Transverse colon (tissue), 4 donors: ENCODE measurements around the gene RFC2. TPM values are rescaled to one million over a fixed set of nuclear protein-coding genes. Genes with fewer than 3 reads are reported as not detected.
"Not testable (repeated sequence)": the region's sequence is repeated elsewhere in the genome, so short reads cannot be mapped to it uniquely, and the experiment has no call there.

Source experiments
- DNase-seq: peaks from one replicate; pipeline ENCODE4 v3.0.0-alpha.2; 2019
- H3K27ac ChIP-seq, 4 donors: fragments of 200-600 bp; sonication (generic); 2 replicates each; pipeline ENCODE4 v1.5.1; 2016 to 2018; ENCODE audit warnings: inconsistent platforms in 4 of 4
- H3K27me3 ChIP-seq: fragments of 200-600 bp; sonication (generic); 2 replicates; pipeline ENCODE4 v1.5.1; 2017; ENCODE audit warnings: inconsistent platforms
- H3K36me3 ChIP-seq, 4 donors: fragments of 200-600 bp; sonication (generic); 2 replicates each; pipeline ENCODE4 v1.5.1; 2017 to 2019; ENCODE audit warnings: inconsistent platforms in 4 of 4
- H3K4me1 ChIP-seq, 4 donors: fragments of 200-600 bp; sonication (generic); 2 replicates each; pipeline ENCODE4 v1.5.1; 2017 to 2020; ENCODE audit warnings: inconsistent platforms in 4 of 4
- H3K4me3 ChIP-seq, 4 donors: fragments of 200-600 bp; sonication (generic); 1 replicate in 1 of 4; 2 replicates in 3 of 4; pipeline versions ENCODE4 v1.5.1 to v1.6.1; 2017 to 2019; ENCODE audit warnings: inconsistent platforms in 4 of 4
- H3K9me3 ChIP-seq, 2 donors: fragments of 200-600 bp; sonication (generic); 2 replicates each; pipeline ENCODE4 v1.5.1; 2017 to 2019; ENCODE audit warnings: inconsistent platforms in 2 of 2
- CTCF ChIP-seq, 5 experiments: fragments of 200-600 bp in 3 of 5; fragments of 450-650 bp in 2 of 5; sonication (generic) in 3 of 5; IDR thresholded peaks; 1 replicate in 2 of 5; 2 replicates in 3 of 5; pipeline ENCODE4 v1.5.1; 2016 to 2017; ENCODE audit warnings: antibody characterized with exemption in 5 of 5, inconsistent platforms in 3 of 5, mild to moderate bottlenecking in 2 of 5, moderate library complexity in 1 of 5
- EP300 ChIP-seq: sonication (generic); formaldehyde crosslinking; IDR thresholded peaks from one replicate; pipeline ENCODE4 v1.6.1; 2017; ENCODE audit warnings: antibody characterized with exemption, low read depth
- POLR2A ChIP-seq: fragments of 450-650 bp; IDR thresholded peaks from one replicate; pipeline ENCODE4 v1.6.1; 2016; ENCODE audit warnings: antibody characterized with exemption, mild to moderate bottlenecking, moderate library complexity
- POLR2AphosphoS5 ChIP-seq, 3 donors: sonication (generic); formaldehyde crosslinking; IDR thresholded peaks; one replicate each; pipeline ENCODE4 v1.6.1; 2016; ENCODE audit warnings: antibody characterized with exemption in 3 of 3
- WGBS, 2 donors: methylation state at CpG; one replicate each; pipeline ENCODE4 v1.1.5; 2018; ENCODE audit warnings: low coverage in 1 of 2; 5-methylcytosine and 5-hydroxymethylcytosine counted together
- in situ Hi-C, 4 donors: fragments of 200-750 bp; cut with MboI; loops; one replicate each; pipeline versions ENCODE4 v1.15.0 to v1.15.1; 2017; ENCODE audit warnings: low sequenced_read_pairs in 3 of 4, low pct_ligation_motif_present in 1 of 4, low pct_unique_long_range_greater_than_20kb in 1 of 4
- intact Hi-C: fragments of 100-400 bp; cut with DNase I; formaldehyde crosslinking; loops from one replicate; pipeline ENCODE4 v1.15.1; 2023; ENCODE audit warnings: low total_unique reads
- total RNA-seq, 4 donors: library from RNA; depleted of rRNA; stranded (reverse); fragments of >200 nt; gene quantifications; one replicate each; pipeline ENCODE4 v1.1.0, GENCODE V29; 2016

The RFC2 gene
- total RNA-seq, 4 donors from 2014 or later: 6.7 to 17.3 (median 9.3) TPM

GRCh38 chr7:74202841-74203556 is 51.2 kb downstream of the RFC2 start:
- TF ChIP-seq POLR2A (no peak), POLR2AphosphoS5 (IDR thresholded peaks at IDR 0.05) (no peak), EP300 (no peak), CTCF (IDR thresholded peaks at IDR 0.05) (peak; percentile 40 to 63 (median 52))
- 29 to 57% methylated on average over 3 to 12 of the region's 12 CpGs for WGBS, 2 donors
- Histone ChIP-seq H3K27me3 (peaks cover 8% of the 10 kb centered on the region), H3K9me3 (no peaks in the 10 kb centered on the region), H3K27ac (no peak overlapping the region), H3K36me3 (no peaks in the 10 kb centered on the region), H3K4me1 (peaks cover 0 to 21% (median 5%) of the 10 kb centered on the region in 4 donors), H3K4me3 (no peak overlapping the region)
- in situ Hi-C loops: loop anchor here in 2 of 4 donors (5.0 to 10.0 kb wide), 2 partner anchors 136 to 202 kb away; no protein-coding TSS in a partner anchor
- DNase-seq: peak; percentile 39
- intact Hi-C loops: no loop called here

DNA sequence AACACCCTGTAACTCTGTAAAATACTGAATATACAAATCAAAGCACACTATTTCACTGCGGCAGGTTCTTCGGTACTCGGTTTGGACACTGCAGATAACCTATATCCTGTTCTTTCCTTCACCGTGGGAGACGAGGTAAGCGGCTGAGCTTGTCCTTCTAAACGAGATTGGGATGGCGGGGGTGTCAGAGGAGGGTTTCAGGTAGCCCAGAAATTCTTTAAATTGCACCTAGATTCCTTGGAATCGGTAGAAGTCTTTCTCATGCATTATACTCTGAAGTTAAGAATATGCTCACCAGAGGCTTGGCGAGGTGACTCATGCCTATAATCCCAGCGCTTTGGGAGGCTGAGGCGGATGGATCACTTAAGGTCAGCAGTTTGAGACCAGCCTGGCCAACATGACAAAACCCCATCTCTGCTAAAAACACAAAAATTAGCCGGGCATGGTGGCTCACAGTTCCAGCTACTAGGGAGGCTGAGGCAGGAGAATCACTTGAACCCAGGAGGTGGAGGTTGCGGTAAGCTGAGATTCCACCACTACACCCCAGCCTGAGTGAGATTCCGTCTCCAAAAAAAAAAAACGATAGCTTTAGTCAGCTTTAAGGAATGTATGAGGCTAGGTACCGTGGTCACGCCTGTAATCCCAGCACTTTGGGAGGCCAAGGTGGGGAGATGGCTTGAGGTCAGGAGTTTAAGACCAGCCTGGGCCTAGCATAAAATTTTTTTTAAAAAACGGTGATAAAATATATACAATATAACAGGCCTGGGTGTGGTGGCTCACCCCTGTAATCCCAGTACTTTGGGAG is 54.4 kb downstream of the RFC2 start:
- Histone ChIP-seq H3K36me3 (peaks cover 0 to 13% (median under 1%) of the 10 kb centered on the region in 4 donors), H3K4me3 (no peak overlapping the region), H3K9me3 (no peaks in the 10 kb centered on the region), H3K4me1 (peaks cover 0 to 11% (median 0%) of the 10 kb centered on the region in 4 donors), H3K27me3 (peaks cover 5% of the 10 kb centered on the region), H3K27ac (no peak overlapping the region)
- intact Hi-C loops: no loop called here
- WGBS, 2 donors: 76 to 83% methylated on average over 8 to 19 of the region's 19 CpGs
- no peak for TF ChIP-seq EP300
- TF ChIP-seq CTCF (IDR thresholded peaks at IDR 0.05): no peak
- TF ChIP-seq POLR2AphosphoS5 (IDR thresholded peaks at IDR 0.05): no peak
- no peak for TF ChIP-seq POLR2A
- DNase-seq: no peak
- in situ Hi-C loops: loop anchor here in 3 of 4 donors (5.0 to 25.0 kb wide), 4 partner anchors 112 to 205 kb away; partner anchors contain the start of gene LIMK1 (in 1 of the 3)

GRCh38 chr7:74197449-74198124 is 56.6 kb downstream of the RFC2 start:
- Histone ChIP-seq H3K27ac (no peak overlapping the region), H3K9me3 (no peaks in the 10 kb centered on the region), H3K4me3 (no peak overlapping the region), H3K4me1 (no peaks in the 10 kb centered on the region), H3K27me3 (no peaks in the 10 kb centered on the region), H3K36me3 (peaks cover 0 to 34% (median 12%) of the 10 kb centered on the region in 4 donors)
- TF ChIP-seq CTCF (IDR thresholded peaks at IDR 0.05) (no peak), POLR2A (no peak), EP300 (no peak), POLR2AphosphoS5 (IDR thresholded peaks at IDR 0.05) (peak in 1 of 3 donors; percentile 30)
- intact Hi-C loops (no loop called here), in situ Hi-C loops (loop anchor here in 2 of 4 donors (25.0 kb wide), 2 partner anchors 110 to 135 kb away; partner anchors contain the start of gene LIMK1 (in 1 of the 2))
- DNase-seq: no peak
- WGBS, 2 donors: 90 to 96% methylated on average over 2 to 9 of the region's 9 CpGs

DNA sequence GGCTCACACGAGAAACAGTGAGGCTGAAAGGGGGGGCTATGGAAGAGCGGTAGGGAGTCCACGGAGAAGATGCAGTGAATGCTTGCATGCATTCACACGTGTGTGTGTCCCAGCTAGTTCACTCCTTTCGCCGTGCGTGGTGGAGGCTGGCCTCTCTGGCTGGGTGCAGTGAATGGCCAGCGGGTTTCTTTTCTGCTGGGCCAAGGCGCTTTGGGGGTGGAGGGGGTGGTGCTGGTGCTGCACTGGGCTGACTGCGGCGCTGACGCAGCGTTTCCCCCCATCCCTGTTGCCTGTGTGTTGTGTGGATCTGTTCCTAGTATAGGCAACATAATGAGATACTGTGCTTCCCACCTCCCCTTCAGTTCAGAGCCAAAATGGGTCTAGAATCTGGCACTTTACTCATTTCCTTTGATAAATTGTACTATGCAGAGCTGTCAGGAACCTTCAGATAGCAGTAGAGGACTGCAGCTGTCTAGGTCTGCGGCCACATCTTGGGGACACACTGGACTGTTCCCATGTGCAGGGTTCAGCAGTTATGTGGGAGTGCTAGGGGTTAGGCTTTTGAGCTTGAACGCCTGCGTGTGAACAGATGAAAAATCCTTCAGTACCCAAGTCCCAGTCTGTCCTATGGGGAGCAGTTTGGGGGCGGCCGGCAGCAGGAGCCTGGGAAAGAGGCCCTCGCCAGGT is 58.1 kb downstream of the RFC2 start:
- H3K9me3 ChIP-seq, H3K27me3 ChIP-seq, H3K4me1 ChIP-seq, H3K27ac ChIP-seq, DNase-seq, intact Hi-C loops, H3K4me3 ChIP-seq: not testable (repeated sequence)
- peaks cover 0 to 45% (median 19%) of the 10 kb centered on the region in 4 donors for H3K36me3 ChIP-seq
- in situ Hi-C loops: loop anchor here in 2 of 4 donors (25.0 kb wide), 2 partner anchors 109 to 134 kb away; partner anchors contain the start of gene LIMK1 (in 1 of the 2)
- WGBS, 2 donors: 91% methylated on average over 15 of the region's 19 CpGs; no CpG with 5 or more reads in 1 of the 2 donors

- H3K4me1 ChIP-seq, H3K27me3 ChIP-seq, H3K27ac ChIP-seq, H3K9me3 ChIP-seq, intact Hi-C loops, DNase-seq, H3K4me3 ChIP-seq: not testable (repeated sequence)
- in situ Hi-C loops: loop anchor here in 2 of 4 donors (25.0 kb wide), 2 partner anchors 108 to 133 kb away; partner anchors contain the start of gene LIMK1 (in 1 of the 2)
- 58 to 73% methylated on average over 6 to 18 of the region's 23 CpGs for WGBS, 2 donors
- H3K36me3 ChIP-seq: peaks cover 0 to 53% (median 24%) of the 10 kb centered on the region in 4 donors
These were observed 58.9 kb downstream of the RFC2 start for GRCh38 chr7:74195139-74195860.
